Fibroblast of the conjunctiva (primary cell): ENCODE results near the gene CIROP.

ENCODE experiments used
- DNase-seq: peaks from one replicate; pipeline ENCODE4 v3.0.0-alpha.2; 2010; ENCODE audit warnings: low read depth

The CIROP gene

DNA sequence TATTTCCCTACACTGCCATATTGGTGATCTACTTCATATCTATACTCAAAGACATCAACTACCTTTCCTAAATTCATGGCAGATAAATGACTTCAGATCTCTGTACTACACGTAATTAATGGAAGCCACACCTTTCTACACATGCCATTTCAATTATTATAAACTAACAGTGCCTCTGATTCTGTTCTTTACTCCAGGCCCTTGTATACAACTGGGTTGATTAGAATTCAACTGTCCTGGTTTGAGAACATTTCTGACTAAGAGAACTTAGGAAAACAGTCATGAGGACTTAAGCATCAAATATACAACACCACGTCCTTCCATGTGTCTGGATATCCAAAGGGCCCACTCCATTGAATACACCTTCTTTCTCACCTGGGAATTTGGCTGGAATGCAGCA lies 11.7 kb downstream of the CIROP start:
- DNase-seq = no peak

DNA sequence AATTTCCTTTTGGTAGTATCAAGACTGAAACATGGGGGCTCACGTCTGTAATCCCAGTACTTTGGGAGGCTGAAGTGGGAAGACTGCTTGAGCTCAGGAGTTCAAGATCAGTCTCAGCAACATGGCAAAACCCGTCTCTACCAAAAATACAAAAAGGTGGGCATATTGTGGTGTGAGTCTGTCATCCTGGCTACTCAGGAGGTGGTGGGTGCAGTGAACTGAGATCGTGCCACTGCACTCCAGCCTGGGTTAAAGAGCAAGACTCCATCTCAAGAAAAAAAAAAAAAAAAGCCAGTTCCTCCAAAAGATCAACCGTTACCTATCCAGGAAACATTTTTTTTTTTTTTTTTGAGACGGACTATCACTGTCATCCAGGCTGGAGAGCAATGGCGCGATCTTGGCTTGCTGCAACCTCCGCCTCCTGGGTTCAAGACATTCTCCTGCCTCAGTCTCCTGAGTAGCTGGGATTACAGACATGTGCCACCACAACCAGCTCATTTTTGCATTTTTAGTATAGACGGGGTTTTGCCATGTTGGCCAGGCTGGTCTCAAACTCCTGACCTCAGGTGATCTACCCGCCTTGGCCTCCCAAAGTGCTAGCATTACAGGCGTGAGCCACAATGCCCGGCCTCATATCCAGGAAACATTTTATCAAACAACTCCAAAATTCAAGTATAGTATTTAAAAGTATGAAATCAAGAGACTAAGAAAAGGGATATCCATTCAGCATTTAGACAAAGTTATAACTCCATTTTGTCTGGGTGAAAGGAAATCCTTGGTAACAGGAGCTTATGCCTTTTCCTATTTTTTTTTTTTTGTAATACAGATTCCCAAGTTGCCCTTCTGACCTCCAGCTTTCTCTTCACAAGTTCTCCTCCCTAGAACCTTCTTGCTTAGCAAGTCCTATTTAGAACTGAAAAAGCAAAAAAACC lies 13.2 kb downstream of the CIROP start:
- DNase-seq = no peak

DNA sequence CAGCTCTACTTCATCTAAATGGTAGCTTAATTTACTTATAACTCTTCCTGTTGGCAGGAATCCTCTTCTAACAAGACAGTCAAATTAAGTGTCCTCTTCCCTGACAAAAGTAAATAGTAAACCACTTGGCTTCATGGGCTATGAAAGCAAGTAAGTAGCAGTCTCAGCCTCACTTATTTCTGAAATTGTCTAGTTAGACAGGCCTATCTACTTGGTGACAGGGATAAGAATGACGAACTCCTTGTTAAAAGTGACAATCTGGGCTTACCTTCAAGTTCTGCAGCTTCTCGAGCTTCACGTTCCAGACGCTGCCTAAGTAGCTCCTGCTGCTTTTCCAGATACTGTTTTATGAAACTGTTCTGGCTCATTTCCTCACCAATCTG lies 14.5 kb downstream of the CIROP start:
- no peak for DNase-seq

DNA sequence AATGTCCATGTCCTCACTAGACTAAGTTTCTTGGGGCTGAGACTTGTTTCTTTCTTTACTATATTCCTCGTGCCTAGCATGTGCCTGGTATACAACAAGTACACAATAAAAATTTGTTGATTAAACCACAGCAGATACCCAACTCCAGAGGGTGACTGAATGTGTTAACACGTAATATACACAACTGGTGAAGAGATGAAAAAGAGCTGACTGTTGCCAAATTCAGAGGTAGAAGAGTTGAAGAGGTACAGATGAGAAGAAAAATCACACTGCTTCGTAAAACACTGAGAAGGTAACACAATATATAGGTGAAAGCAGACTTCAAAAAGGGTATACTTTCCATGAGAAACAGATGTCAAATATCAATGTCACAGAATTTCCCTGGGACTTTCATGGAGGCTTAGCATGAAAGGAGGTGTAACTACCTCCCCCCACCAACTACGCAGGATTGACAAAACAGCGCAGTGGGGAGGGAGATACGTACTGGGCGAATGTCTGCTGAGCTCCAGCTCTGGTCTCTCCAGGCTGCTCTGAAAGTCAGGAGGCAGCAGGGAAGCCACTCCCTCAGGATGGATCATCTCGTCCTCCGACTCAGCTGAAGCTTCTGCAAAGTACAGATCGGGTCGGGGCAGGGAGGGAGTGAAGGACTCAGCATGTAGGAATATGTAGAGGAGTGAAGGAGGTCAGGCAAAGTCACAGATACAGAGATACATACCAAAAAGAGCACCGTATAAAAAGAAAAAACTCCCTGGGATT lies 15.1 kb downstream of the CIROP start:
- DNase-seq = no peak

DNA sequence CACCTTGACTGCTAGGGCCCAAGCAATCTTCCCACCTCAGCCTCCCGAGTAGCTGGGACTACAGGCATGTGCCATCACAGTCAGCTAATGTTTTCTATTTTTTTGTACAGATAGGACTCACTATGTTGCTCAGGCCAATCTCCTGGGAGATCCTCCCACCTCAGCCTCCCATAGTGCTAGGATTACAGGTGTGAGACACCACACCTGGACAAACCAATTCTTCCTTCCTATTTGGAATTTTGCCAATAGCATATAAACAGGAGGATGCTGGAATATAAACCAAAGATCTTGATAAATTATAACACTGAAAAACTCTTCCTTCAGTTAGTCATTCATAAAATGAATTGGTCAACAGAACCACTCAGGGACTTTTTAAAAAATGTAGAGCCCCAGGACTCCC lies 18.2 kb downstream of the CIROP start:
- no peak for DNase-seq

DNA sequence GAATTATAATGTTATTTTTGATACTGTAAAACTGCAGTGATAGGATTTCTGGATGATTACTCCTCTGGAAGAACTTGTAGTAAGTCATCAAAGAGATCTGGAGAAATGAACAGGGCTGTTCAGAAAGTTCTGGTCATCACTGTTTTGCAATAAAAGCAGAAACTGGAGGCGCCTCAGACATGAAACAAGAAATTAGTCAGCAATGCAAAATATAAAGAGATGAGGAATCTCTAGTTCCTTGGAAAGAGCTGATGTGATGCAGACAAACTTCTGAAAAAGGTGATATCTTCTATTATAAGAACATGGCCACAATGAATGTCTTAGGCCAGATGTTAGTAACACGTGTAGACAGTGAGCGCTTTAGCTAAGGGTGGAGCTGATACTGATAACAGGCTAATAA lies 19.3 kb downstream of the CIROP start:
- DNase-seq = no peak

DNA sequence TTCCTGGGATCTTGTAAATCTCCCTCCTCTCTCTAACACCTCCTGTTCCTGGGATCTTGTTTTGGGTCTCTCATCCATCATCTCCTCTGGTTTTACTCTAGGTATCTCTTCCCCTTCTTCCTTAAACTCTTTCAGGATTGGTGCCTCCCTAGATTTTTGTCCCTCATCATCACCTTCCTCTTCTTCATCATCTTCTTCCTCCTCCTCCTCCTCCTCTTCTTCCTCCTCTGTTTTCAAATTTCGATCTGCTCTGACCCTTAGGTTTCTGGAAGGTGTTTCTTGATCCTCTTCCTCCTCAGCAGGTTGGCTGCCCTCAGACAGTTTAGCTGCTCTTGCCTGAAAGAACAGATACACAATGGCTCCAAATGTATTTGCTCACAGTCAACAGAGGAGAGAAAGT lies 24.3 kb downstream of the CIROP start:
- no peak for DNase-seq

DNA sequence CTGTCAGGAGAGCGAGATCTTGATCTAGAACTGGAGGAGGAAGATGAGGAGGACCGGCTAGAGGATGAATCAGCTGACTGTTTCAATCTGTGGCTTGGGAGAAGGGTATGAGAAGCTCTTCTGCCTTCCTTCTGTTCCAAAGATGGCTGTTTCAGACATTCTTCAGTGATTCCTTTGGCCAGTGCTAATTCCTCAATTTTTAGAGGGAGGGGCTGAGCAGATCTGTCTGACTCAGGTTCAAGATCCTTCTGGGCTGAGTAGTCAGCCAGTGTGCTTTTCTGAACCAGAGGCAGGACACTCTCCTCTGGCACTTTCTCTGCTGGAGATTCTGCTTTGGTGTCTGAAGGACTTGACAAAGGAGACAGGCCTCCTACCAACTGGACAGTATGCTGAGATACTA lies 25.1 kb downstream of the CIROP start:
- no peak for DNase-seq

DNA sequence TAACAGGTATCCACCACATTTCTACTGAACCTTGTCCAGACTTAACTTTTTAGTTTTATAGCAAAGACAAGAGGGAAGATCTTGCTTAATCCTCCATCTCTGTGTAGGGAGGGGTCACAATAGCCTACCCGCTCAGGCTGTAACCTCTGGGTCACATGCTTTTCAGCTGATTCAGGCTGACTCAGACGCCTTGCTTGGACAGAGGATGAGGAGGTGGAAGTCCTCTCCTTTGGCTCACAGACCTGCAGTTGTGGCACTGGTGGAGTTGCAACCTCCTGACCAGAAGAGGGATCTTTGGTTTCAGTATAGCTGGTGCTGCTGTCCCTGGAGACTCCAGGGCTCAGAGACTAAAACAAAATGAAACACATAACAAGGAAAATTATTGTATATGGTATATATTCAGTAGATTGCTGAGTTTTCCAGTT lies 26.1 kb downstream of the CIROP start:
- DNase-seq = peak; percentile 94

DNA sequence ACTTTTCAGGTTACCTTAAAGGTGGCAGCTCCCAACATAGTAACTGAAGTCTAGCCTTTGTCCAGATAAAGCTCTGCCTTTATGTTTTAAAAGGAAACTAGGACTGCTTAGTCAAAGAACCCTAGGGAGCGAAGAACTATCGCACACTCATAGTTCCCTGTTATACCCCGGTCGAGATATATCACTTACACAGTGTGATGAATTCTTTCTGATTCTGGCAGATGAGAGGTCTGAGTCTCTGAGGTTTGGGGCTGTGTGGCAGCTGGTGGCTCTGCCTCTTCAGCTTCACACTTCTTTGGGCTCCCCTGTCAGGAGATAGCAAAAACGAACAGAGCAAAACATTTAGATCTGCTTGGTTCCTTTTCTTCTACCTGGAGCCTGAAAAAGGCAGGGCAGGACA lies 26.8 kb downstream of the CIROP start:
- DNase-seq = no peak

DNA sequence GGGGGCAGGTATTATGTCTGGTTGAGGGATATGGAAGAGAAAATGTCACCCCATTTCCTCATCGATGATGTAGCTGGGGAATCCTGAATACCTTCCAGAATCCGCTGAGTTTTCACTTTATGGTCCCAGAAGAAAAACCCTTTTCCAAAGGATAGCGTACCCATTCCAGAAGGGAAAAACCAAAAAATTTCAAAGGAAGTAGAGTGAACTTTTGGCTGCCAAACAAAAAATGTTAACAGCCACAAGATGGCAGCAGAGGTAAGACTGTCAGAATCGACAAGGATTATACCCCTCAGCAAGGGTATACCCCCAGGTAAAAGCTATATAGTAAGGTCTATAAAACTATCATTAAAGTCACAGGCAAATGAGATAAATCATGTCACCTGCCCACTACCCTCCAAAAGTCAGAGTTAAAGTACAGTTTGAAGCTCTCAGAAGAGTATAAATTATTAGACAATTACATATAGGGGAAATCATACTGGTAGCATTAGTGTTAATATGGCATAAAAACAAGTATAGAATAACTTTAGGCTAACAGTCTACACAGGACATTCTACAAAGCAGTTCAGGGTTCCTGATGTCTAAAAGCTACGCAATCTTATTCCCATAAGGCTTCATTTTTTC lies 27.9 kb downstream of the CIROP start:
- no peak for DNase-seq

DNA sequence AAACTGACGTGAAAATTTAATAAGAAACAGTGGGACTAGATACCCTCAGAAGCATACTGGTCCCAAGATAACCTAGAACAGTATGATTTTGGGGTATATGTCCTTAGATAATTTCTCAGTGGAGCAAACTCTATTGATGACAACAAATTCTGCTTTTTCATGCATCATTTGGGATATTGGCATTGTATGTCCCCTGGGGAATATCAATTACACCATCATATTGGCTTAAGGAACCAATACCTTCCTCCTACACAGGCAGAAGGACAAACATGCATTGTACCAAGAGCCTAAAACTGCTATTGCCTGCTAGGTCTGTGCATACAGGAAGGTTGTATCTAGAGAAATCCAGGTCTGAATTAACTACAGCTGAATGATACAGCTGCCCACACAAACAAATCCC lies 29.9 kb downstream of the CIROP start:
- DNase-seq = no peak

DNA sequence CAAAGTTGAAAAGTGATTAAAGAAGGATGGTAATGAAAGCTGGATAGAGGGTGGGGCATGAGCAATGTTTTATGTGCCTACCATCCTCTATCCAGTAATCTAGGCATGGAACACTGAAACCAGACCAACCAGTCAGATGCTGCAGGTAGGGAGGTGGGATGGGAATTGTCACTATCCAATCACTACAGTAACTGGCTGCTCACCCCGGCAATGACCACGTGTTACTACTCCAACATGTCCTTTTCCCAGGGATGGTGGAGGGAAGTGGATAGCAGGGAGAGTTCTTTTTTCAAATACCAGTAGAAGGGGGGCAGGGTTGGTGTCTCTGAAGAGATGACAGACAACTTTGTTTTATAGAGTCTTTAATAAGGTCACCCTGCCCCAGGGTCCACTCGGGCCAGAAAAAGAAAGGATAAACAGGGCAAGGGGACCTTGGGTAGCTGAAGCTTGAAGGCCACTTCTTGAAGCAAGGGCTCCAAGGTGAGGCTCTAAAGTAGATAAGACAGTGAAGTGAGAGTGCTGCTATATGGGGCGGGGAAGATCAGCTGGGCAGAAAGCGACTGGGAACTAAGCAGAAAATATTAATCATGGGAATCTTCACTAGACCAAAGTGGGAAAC lies 32.8 kb downstream of the CIROP start:
- DNase-seq = no peak

DNA sequence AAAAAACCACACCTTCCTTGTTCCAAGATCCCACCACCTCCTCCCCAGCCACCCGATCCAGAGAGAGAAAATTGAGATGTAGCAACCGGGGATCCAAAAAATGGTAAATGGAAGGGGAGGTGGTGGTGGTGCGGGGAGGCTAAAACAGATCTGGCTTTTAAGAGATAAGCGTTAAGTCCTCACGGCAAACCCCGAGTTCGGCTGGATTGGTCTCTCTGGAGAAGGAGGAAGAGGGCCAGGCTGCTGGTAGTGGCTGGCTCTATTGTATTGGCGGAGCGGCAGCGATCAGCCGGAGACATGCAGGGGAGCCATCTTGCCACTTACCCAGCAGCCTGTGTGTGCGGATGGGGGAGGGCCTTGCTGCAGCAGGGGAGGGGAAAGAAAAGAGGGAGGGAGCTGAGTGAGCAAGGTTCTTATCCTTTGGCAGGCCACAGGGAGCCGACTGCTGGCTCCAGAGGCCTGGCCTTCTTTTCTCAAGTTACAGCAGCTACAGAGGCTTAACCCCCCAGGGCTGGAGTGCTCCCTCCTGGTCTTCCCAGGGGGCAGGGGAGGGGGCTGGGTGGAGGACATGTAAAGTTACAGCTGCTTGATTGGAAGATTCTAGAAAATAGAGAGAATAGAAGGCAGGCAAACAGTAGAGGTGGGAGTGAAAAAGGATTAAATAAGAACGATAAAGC lies 33.4 kb downstream of the CIROP start:
- peak; percentile 93 for DNase-seq

DNA sequence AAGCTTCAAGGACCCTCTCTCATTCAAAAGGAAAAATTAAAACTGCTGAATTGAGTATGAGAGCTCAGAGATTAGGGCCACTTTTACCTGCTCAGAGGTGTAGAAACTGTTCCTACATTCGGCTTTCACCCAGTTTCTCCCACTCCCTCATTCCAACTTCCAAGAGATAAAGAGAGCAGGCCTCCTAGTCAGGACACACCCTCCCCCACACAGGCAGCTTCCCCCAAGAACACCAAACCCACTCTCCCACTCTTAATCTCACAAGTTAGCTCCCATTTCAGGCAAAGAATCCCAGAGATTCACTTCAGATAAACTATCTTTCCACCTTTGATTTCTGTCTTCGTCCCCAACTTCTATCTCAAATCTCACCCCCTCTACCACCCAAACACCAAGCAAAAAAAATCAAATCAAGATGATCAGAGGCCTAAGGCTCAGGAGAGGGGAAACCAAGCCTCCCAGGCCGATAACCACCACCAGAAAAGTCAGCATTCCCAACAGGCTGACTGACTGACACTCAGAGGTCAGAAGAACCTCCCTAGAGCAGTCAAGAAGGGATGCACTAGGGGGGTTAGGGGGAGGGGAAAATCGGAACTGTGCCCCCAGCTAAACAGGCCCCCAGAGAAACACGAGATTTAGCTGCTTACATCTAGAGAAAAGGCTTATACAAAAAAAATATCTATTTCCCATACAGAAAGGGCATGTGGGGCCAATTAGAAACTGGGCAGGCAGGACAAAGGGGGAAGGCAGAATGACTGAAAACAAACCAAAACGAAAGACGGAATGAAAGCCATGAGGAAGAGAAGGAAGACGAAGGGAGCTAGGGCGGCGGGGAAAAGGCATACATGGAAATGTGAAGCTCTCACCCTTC lies 34.3 kb downstream of the CIROP start:
- no peak for DNase-seq

DNA sequence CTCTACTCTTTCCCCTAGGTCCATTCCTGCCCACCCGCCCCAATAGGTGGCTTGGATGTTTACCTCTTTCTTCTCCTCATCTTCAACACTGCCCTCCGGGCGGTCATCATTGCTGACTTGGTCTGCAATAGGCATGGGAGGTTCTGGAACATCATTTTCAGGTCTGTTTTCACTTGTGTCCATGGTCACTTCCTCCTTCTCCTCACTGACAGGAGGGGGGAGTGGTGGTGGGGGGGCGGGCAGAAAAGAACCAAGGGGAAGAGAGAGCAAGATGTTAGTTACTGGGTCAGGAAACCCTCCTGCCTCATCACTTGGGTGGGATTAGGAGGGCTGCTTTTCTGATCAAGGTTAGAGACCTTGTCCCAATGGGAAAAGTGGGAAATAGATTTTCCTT lies 35.4 kb downstream of the CIROP start:
- DNase-seq = no peak

DNA sequence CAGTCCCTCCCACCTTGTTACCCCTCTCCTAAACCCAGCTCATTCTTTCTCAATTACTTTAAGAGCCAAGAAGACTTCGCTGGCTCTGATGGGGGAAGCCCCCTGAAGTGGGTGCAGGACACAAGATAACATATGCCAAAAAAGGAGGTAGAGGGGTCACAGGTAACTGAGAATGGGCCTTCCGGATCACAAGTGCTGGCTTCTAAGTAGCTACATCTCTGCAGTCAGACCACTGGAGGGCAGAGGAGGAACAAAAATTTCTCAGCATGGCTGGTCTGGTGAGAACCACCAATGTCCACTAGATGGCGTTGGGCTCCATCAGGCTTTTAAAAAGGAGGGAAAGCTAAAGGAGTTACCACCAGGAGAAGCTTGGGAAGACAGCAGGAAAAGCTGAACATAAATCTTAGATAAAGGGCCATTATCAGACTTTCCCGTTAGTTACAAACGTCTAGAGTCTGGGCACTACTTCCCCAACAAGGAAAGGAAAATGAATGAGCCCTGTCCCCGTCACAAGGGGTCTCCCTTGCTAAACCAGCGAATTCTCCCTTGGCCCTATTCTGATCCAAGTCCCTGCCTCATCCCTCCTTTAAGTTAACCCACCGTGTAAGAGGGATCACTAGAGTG lies 35.9 kb downstream of the CIROP start:
- peak; percentile 88 for DNase-seq

DNA sequence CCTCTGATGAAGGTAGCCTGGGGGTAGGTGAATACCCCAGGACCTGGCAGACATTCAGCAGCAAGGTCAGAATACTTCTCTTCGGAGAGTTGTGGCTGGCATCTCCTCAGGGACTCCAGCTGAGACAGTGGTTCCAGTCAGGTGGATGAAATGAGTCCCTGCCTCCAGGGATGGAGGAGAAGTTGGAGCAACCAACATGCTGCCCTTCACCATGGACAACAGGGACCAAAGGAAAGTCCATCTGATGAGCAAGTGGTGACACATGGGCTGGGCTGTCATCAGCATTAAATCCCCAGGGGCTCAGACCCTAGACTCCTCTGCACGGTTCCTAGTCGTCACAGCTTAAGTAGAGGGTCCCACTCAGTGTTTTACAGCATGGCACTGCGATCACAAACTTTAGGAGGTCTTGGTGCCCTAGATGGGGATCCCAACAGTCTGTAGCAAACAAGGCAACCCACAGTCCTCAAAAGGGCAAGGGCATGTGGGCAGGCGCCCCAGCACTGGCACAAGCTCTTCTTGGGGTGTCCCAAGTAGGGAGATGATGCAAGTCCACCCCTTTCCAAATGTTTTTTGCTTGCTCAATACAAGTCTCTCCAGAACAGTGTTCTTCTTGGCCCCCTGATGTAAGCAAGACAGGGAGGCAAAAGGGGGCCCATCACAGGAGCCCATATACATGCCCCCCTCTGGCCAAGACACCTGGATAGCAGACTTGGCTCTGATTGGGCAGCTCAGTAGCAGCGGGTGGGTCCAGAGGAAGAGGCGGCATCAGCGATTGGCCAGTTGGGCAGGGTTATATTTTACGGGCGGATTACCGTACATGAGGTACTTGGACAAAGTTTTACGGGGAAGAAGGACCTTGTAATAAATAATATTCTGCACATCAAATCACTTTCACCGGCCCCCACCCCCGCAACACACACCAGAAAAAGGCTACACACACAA lies 36.7 kb downstream of the CIROP start:
- DNase-seq = no peak
